GM19239 (cell line): ENCODE data around the gene S1PR4.
"Not testable (repeated sequence)": the region's sequence is repeated elsewhere in the genome, so short reads cannot be mapped to it uniquely, and the experiment has no call there.

Experiments
- DNase-seq: peaks from one replicate; pipeline ENCODE4 v3.0.0; 2011; ENCODE audit warnings: low spot score; ENCODE audit not compliant: insufficient read length
- FAIRE-seq: peaks from 2 replicates; lab custom pipeline; 2011; peaks lifted over from hg19 to GRCh38; lab: Jason Lieb, UNC

S1PR4 gene

DNA sequence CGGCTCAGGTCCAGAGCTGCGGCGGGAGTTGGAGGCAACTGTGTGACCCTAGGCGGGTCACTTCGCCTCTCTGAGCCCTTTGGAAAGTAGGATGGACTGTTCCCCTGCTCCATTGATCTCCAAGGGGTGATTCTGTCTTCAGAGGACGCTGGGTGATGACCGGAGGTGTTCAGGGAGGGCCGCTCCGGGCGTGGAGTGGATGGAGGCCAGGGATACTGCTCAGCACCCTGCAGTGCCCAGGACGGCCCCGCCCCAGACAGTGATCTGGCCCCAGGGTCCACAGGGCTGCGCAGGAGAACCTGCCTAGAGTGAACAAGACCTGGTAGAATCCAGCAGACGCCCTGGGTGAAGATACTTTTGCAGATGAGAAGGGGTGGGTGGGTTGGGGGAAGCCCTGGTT lies 14.1 kb downstream of the S1PR4 start:
- FAIRE-seq (no peak), DNase-seq (no peak)

DNA sequence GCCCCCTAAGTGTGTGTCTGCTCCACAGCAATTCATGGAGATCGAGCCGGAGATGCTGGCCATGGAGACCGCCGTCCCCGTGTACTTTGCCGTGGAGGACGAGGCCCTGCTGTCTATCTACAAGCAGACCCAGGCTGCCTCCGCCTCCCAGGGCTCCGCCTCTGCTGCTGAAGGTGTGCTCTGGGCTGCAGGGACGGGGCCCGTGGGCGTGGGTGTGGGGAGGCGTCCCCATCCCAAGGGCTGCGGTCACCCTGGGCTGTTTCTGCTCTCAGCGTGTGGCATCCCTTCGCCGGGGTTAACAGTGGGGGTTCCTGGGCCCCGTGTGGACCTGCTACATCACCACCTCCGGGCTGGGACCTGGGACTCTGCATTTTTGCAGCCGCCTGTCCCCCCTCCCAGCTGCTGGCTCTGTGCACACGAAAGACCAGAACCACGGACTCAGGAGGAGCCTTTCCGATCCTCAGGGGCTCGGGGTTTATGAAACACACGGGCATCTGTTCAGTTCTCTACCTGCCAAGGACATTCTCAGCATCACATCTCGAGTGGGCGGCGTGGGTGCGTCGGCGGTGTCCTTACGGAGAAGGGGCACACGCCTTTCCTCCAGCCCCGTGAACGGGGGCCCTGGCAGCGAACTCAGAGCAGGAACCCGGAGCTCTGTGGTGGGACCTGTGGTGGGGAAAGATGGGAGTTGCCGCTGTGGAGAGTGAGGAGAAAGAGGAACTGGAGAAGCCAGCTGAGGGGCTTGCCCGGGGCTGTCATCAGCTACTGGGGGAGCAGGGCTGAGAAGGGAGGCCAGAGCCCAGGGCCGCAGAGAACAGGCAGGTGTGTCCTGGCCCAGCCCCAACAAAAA lies 14.9 kb downstream of the S1PR4 start:
- FAIRE-seq, result no peak
- DNase-seq, result no peak

DNA sequence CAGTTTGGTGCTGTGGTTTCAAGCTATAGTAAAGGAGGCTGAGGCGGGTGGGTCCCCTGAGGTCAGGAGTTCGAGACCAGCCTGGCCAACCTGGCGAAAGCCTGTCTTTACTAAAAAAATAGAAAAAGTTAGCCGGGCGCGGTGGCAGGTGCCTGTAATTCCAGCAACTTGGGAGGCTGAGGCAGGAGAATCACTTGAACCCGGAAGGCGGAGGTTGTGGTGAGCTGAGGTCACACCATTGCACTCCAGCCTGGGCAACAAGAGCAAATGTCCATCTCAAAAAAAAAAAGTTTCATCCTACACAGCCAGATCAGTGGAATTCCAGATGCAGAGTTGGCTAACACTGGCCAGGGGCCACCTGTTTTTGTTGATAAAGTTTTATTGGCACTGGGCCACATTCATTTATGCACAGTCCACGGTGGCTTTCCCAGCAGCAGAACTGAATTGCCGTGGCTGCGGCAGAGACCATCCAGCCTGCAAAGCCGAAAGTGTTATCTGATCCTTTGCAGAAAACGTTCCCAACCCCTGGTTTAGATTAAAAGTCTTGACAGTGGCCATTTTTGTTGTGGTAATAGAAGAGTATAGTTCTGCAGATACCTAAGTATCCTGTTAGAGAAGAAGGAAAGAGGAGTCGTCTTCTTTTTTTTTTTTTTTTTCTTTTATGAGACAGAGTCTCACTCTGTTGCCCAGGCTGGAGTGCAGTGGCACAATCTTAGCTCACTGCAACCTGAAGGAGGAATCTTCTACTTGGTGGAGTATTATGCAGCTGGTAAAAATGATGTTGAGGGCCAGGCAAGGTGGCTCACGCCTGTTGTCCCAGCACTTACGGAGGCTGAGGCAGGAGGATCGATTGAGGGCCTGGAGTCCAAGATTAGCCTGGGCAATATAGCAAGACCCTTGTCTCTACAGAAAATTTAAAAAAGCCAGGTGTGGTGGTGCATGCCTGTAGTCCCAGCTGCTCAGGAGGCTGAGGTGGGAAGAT lies 15.8 kb downstream of the S1PR4 start:
- DNase-seq, result no peak
- FAIRE-seq, result no peak

DNA sequence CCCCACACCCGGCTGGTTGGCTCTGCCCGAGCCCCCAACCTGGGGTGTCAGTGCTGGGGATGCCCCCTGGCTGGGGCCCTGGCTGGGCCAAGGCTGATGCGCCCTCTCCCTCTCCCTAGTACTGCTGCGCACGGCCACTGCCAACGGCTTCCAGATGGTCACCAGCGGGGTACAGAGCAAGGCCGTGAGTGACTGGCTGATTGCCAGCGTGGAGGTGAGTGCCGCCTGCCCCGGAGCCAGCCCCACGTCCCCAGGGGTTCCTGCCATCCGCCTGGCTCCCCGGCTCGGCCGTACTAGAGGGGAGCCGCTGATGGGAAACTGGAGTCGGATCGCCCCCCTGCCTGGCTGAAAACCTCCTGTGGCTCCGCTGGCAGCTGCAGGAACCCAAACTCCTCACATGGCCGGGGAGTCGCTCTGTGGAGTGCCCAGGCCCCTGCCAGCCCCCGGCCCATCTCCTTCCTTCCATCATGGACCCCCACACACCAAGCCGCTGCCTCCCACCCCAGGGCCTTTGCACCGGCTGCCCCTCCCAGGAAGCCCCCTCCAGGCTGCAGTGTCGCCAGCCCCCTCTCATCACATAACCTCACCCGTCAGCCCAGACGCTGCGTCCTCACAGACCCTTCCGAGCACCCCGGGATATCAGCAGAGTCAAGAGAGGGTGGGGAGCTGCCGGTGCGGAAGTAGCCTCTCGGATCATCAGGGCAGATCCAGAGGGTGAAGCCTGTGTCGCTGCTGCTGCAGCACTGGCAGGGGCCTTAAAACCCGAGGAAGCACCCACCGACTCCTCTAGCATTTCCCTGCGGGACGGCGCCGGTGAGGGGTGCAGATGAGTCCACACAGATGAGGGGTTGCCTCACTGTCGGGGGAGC lies 17.7 kb downstream of the S1PR4 start:
- FAIRE-seq, result no peak

DNA sequence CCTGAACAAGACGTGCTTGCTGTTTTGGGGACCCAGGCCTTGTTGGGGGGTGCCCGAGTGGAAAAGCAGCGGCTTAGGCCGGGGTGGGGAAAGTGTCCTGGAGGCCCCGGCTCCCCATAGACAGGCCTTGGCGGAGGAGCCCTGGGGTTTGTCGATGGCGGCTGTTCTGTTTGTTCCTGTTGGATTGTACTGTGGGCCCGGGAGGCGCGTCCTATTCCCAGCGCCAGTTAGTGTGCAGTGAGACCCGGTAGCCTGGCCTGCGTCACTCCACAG lies 18.3 kb downstream of the S1PR4 start:
- DNase-seq, result no peak
- FAIRE-seq, result no peak

More for the DNA sequence above, 17.7 kb downstream of the S1PR4 start:
- DNase-seq, result no peak

DNA sequence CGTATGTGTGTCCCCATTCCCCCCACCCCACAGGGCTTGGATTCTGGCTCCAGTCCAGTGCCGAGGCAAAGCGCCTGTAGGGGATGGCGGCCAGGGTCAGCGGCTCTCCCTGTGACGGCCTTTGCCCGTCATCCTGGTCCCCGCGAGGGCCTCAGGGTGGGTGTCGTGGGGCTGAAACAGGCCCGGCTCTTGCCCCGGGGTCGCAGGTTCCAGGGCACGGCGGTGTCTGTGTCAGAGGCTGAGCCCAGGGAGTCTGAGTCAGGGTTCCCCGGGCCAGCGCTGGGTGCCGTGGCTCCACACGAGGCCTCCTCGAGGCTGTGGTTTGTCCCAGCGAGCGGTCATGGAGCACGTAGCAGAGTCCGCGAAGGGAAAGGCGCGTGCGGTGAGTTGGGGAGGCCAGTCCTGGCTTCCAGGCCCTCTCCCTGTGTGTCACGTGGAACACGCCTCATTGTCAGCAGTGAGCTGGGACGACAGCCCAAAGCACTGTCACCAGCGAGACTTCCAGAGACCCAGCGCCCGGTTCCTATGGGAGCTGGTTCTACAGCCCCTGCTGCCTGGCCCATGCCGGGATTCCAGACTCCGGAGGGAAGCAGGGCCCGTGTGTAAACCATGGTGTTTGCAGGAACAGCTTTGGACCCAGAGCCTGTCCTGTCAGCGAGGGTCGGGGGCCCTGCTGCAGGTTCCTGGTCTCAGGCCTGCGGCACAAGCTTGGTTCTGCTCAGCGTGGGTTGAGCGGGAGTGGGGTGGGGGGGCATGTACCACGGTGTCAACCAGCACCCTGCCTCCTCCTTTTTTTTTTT lies 20.5 kb downstream of the S1PR4 start:
- no peak for FAIRE-seq
- no peak for DNase-seq

DNA sequence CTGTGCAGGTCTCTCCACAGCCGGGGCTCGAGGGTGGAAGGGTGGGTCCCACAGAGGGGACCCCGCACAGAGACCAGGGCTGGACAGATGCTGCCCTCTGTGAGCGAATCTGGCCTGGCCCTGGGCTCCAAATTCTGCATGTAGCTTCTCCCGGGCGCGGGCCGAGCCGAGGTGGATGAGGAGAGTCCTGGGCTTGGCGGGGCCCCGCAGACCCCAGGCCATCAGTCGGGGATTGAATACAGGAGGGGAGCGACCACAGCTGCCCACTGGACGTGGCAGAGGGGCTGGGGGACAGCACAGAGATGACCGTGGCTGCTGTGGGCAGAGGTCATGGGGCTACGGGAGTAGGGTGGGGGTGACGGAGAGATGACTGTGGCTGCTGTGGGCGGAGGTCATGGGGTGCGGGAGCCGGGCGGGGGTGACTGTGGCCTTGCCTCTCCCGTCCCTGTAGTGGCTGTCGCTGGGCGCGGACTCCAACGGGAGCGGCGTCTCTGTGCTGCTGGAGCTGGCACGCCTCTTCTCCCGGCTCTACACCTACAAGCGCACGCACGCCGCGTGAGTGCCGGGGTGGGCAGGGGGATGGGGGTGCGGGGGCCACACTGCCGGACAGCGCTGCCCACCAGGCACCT lies 22.6 kb downstream of the S1PR4 start:
- no peak for FAIRE-seq
- no peak for DNase-seq

DNA sequence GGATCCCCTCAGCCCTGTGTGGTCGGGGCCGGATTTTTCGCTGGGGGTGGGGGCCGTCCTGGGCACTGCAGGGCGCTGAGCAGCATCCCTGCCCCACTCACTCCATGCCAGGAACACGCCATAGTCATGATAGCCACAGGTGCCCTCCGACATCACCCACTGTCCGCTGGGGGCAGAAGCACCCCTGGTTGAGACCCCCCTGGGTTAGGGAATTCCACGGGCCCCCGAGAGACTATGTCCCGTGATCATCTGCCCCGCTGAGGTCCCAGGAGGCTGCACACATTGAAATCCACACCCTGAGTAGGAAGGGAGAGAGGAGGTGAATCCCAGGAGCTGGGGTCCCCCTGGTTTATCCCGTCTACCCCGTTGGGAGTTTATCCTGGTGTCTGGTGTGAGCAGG lies 23.3 kb downstream of the S1PR4 start:
- DNase-seq (no peak), FAIRE-seq (no peak)

DNA sequence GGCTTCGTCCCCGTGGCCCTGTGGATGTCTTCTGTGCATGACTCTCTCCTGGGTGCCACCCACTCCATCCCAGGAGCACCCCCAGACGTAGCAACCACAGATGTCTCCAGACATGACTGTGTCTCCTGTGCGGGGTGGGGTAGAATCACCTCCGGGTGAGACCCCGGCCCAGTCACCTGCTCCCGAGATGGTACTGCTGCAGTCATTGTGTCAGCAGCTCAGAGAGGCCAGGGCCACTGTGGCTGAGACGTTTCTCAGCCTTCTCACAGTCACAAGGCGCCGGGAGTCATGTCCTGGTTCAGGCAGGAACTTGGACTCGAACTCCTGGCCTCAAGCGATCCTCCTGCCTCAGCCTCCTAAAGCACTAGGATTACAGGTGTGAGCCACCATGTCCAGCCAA lies 23.8 kb downstream of the S1PR4 start:
- no peak for DNase-seq
- FAIRE-seq, result no peak

DNA sequence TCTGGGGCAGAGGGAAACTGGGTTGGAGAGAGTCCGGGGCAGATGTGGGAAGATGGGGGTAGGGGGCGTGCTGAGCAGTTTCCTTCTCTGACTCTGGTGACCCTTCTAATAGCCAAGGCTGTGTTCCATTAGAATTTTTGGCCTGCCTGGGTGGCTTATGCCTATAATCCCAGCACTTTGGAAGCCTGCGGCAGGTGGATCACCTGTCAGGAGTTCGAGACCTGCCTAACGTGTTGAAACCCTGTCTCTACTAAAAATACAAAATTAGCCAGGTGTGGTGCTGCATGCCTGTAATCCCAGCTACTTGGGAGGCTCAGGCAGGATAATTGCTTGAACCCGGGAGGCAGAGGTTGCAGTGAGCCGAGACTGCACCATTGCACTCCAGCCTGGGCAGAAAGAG lies 24.3 kb downstream of the S1PR4 start:
- FAIRE-seq, DNase-seq: not testable (repeated sequence)

DNA sequence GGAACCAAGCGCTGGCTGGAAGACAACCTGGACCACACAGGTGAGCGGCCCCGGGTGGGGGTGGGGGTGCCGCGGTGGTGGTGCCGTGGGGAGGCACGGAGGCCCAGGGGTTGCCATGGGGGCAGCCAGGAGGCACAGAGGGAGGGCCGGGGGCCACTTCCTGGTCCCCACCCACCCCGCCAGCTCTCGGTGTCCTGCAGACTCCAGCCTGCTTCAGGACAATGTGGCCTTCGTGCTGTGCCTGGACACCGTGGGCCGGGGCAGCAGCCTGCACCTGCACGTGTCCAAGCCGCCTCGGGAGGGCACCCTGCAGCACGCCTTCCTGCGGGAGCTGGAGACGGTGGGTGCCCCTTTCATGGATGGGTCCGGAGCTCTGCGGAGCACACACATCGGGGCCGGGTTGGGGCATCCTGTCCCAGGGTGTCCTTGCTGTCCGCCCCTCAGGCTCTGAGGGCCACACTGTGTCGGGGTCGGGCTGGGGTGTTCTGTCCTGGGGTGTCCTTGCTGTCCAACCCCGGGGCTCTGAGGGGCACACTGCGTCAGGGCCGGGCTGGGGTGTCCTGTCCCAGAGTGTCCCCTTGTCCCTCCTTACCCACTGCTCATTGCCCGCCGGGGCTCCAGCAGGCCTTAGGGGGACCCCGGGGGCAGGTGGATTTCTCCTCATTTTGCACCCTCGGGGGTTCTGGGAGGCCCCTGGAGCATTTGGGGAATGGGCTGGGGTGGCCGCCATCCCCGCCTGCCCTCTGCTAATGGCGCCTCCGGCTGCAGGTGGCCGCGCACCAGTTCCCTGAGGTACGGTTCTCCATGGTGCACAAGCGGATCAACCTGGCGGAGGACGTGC lies 25.5 kb downstream of the S1PR4 start:
- FAIRE-seq (no peak), DNase-seq (no peak)

DNA sequence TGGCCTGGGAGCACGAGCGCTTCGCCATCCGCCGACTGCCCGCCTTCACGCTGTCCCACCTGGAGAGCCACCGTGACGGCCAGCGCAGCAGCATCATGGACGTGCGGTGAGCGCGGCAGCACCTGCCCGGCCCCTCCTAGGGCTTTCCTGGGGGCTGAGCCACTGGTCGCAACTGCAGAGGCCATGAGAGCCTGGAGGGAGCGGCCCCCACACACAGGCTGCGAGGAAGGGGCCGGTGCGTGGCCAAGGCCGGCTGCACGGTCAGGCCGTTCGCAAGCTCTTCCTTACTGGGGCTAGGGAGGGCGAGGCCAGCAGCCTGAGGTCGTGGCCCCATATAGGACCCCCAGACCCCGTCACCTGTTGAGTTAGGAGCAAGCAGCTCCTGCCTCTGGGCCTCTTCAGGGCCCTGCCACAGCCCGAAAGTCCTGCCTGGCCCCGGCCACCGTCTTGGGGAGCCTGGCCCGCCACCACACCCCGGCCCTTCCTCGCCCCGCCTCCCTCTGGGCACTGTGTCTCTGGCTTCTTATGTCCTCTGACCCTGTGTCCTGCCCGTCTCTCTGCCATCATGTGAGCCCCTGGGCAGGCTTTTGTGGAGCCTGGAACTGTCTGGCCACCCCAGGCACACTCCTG lies 26.2 kb downstream of the S1PR4 start:
- DNase-seq, result no peak
- FAIRE-seq, result no peak

DNA sequence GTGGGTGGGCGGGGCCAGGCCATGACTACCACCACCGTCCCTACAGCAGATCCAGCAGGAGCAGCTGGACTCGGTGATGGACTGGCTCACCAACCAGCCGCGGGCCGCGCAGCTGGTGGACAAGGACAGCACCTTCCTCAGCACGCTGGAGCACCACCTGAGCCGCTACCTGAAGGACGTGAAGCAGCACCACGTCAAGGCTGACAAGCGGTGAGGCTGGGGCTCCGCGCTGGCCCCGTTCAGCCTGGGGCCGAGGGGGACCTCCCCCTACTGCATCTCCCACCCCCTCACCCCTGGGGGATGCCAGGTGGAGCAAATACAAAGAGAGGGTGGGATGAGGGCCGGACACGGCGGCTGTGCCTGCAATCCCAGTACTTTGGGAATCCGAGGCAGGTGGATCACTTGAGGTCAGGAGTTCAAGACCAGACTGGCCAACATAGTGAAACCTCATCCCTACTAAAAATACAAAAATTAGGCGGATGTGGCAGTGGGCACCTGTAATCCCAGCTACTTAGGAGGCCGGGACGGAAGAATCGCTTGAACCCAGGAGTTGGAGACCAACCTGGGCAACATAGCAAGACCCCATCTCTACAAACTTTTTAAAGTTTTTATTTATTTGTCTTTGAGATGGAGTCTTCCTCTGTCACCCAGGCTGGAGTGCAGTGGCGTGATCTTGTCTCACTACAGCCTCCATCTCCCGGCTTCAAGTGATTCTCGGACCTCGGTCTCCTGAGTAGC lies 27.8 kb downstream of the S1PR4 start:
- FAIRE-seq (no peak), DNase-seq (no peak)

DNA sequence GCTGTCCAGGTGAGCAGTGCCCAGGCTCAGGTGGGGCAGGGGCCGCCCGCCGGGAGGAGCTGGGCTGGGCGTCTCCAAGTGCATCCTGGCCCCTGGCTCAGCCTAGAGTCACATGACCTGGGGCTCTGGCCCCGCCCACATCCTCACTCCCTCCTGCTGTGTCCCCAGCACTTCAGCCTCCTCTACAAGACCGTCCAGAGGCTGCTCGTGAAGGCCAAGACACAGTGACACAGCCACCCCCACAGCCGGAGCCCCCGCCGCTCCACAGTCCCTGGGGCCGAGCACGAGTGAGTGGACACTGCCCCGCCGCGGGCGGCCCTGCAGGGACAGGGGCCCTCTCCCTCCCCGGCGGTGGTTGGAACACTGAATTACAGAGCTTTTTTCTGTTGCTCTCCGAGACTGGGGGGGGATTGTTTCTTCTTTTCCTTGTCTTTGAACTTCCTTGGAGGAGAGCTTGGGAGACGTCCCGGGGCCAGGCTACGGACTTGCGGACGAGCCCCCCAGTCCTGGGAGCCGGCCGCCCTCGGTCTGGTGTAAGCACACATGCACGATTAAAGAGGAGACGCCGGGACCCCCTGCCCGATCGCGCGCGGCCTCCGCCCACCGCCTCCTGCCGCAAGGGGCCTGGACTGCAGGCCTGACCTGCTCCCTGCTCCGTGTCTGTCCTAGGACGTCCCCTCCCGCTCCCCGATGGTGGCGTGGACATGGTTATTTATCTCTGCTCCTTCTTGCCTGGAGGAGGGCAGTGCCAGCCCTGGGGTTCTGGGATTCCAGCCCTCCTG lies 29.1 kb downstream of the S1PR4 start:
- FAIRE-seq (no peak), DNase-seq (no peak)

DNA sequence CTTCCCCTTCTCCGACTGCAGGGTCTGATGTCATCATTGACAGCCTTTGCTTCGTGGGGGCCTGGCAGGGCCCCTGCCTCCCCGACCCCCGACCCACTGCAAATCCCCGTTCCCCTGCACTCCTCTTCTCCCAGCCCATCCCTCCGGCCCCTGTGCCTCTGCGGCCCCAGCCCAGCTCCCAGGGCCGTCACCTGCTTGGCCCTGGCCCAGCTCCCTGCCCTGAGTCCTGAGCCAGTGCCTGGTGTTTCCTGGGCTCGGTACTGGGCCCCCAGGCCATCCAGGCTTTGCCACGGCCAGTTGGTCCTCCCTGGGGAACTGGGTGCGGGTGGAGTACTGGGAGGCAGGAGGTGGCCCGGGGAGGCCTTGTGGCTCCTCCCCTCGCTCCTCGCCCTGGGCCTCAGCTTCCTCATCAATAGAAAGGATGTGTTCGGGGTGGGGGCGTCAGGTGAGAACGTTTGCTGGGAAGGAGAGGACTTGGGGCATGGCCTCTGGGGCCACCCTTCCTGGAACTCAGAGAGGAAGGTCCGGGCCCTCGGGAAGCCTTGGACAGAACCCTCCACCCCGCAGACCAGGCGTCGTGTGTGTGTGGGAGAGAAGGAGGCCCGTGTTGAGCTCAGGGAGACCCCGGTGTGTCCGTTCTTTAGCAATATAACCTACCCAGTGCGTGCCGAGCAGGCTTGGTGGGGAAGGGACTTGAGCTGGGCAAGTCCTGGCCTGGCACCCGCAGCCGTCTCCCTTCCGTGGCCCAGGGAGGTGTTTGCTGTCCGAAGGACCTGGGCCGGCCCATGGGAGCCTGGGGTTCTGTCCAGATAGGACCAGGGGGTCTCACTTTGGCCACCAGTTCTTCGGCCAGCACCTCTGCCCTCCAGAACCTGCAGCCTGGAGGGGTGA lies 30.0 kb downstream of the S1PR4 start:
- DNase-seq (no peak), FAIRE-seq (no peak)
